Right lung (tissue), 10 donors: ENCODE data around the gene SFTPB. TPM values are rescaled to one million over a fixed set of nuclear protein-coding genes. Genes with fewer than 3 reads are reported as not detected.
"Not testable (repeated sequence)": the region's sequence is repeated elsewhere in the genome, so short reads cannot be mapped to it uniquely, and the experiment has no call there.

Source experiments
- DNase-seq, 2 donors: peaks; one replicate each; pipeline ENCODE4 v3.0.0-alpha.2; 2013
- long read RNA-seq, 8 donors: transcript quantifications; one replicate each; lab custom pipeline, GENCODE V29; 2026
- polyA plus RNA-seq, 5 donors: library from polyadenylated mRNA; unstranded; fragments of 120-200 nt; gene quantifications; one replicate each; pipeline versions ENCODE4 v1.2.1 to v1.2.3, GENCODE V29; 2013; ENCODE audit warnings: inconsistent platforms in 1 of 5, low replicate concordance in 1 of 5; ENCODE audit not compliant: insufficient read length in 5 of 5, insufficient read depth in 1 of 5

SFTPB gene
- 100 to 1,000 TPM; 199 to 677 (median 404) TPM for polyA plus RNA-seq
- long read RNA-seq, donor 1, transcript SFTPB-204 (4 exons, 481 nt): minor isoform, 44 of 821 reads
- long read RNA-seq, donor 1, transcript SFTPB-203 (11 exons, 1,743 nt): minor isoform, 6 of 821 reads
- long read RNA-seq, donor 1, transcript SFTPB-206 (3 exons, 532 nt): minor isoform, 6 of 821 reads
- long read RNA-seq, donor 1, transcript SFTPB-207 (11 exons, 3,554 nt): major isoform, 301 of 821 reads
- long read RNA-seq, donor 1, partial matches to known transcripts: 389 of 821 reads
- long read RNA-seq, donor 1, other reads (novel, unspliced or antisense): 75 of 821 reads
- long read RNA-seq, donor 2, transcript SFTPB-207 (11 exons, 3,554 nt): major isoform, 20 of 20 reads
- long read RNA-seq, donor 2, partial matches to known transcripts: 0 of 20 reads
- long read RNA-seq, donor 2, other reads (novel, unspliced or antisense): 0 of 20 reads
- long read RNA-seq, donor 3, transcript SFTPB-206 (3 exons, 532 nt): minor isoform, 7 of 323 reads
- long read RNA-seq, donor 3, transcript SFTPB-207 (11 exons, 3,554 nt): major isoform, 88 of 323 reads
- long read RNA-seq, donor 3, transcript SFTPB-204 (4 exons, 481 nt): minor isoform, 24 of 323 reads
- long read RNA-seq, donor 3, transcript SFTPB-203 (11 exons, 1,743 nt): minor isoform, 6 of 323 reads
- long read RNA-seq, donor 3, partial matches to known transcripts: 176 of 323 reads
- long read RNA-seq, donor 3, other reads (novel, unspliced or antisense): 22 of 323 reads
- long read RNA-seq, donor 4, transcript SFTPB-207 (11 exons, 3,554 nt): major isoform, 45 of 137 reads
- long read RNA-seq, donor 4, transcript SFTPB-206 (3 exons, 532 nt): minor isoform, 5 of 137 reads
- long read RNA-seq, donor 4, transcript SFTPB-204 (4 exons, 481 nt): minor isoform, 16 of 137 reads
- long read RNA-seq, donor 4, partial matches to known transcripts: 59 of 137 reads
- long read RNA-seq, donor 4, other reads (novel, unspliced or antisense): 9 of 137 reads
- long read RNA-seq, donor 5, transcript SFTPB-207 (11 exons, 3,554 nt): major isoform, 41 of 131 reads
- long read RNA-seq, donor 5, transcript SFTPB-203 (11 exons, 1,743 nt): minor isoform, 6 of 131 reads
- long read RNA-seq, donor 5, transcript SFTPB-204 (4 exons, 481 nt): minor isoform, 10 of 131 reads
- long read RNA-seq, donor 5, partial matches to known transcripts: 69 of 131 reads
- long read RNA-seq, donor 5, other reads (novel, unspliced or antisense): 0 of 131 reads
- long read RNA-seq, donor 6, transcript SFTPB-207 (11 exons, 3,554 nt): major isoform, 144 of 421 reads
- long read RNA-seq, donor 6, transcript SFTPB-204 (4 exons, 481 nt): minor isoform, 13 of 421 reads
- long read RNA-seq, donor 6, transcript SFTPB-203 (11 exons, 1,743 nt): minor isoform, 12 of 421 reads
- long read RNA-seq, donor 6, transcript SFTPB-206 (3 exons, 532 nt): minor isoform, 6 of 421 reads
- long read RNA-seq, donor 6, partial matches to known transcripts: 239 of 421 reads
- long read RNA-seq, donor 6, other reads (novel, unspliced or antisense): 6 of 421 reads
- long read RNA-seq, donor 7, transcript SFTPB-203 (11 exons, 1,743 nt): minor isoform, 10 of 243 reads
- long read RNA-seq, donor 7, transcript SFTPB-204 (4 exons, 481 nt): minor isoform, 16 of 243 reads
- long read RNA-seq, donor 7, transcript SFTPB-207 (11 exons, 3,554 nt): major isoform, 87 of 243 reads
- long read RNA-seq, donor 7, partial matches to known transcripts: 101 of 243 reads
- long read RNA-seq, donor 7, other reads (novel, unspliced or antisense): 24 of 243 reads
- long read RNA-seq, donor 8, partial matches to known transcripts: 0 of 4 reads
- long read RNA-seq, donor 8, other reads (novel, unspliced or antisense): 0 of 4 reads

DNA sequence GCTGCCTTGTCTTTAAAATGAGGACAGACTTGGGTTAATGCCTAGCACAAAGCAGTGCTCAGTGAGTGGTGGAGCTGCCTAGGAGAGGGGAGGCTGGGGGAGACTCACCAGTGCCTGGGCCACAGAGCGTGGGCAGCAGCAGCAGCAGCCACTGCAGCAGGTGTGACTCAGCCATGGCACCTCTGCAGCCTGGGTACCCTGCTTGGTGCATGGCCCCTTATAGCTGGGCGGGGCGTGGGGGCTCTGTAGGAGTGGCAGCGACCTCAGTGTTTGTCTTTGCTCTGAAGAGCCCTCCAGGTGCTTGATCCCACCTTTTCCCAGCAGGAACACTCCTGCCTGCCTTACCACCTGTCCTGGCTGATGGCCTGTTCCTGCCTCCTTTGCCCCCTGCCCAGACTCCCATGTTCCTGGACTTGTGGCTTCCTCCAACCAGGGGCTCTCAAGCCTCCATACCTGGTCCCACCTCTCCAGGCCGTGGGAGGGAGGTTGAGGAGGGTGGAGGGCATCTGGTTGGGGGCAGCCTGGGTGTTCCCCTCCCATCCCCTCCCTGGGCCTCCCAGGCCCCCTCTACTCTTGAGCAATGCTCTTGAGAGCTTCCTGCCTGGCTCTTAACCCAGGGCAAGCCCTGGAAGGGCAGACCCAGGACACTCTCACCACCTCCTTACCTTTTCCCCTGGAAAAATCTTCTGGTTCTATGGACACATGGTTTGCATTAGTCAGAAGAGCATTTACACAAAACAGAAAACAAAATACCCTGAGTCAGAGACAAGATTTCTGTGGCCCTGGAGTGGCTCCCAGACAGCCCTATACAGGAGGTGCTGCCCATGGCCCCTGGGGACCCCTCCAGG, at the start of gene SFTPB:
SFTPB (minus strand) TSS at position 191 of the 848 bp plus-strand sequence; CDS start at position 175, 16 bp downstream.
- DNase-seq: peak; percentile 40 to 49

DNA sequence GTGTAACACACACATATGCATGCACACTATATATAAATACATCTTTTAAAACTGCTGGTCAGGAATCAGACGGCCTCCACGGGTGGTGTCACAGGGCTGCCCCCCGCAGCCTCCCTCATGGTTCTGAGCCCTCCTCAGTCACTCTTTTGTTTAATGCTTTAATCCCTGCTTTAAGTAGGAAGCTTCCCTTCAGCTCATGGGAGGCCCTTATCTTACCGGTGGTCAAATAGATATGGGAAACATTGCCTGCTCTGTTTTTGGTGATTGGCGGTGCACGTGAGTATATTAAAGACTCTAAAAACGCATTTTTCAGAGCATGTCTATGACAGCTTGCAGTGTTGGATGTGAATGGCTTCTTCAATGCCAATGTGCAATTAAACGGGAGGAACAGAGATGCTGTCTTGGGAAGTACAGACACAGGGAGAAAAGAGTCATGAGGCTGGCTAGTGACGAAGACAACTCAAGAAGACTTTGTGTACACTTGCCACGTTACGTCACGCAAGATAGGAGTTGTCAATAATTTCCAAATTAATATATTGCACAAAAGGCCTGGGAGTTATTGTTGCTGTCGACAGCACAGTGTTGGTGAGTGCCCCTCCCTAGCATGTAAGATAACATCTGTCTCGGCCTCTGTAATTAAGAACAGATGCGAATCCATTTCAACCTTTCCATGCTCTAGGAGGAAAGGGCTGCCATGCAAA, 49.5 kb upstream of the SFTPB start:
- DNase-seq: no peak

GRCh38 chr2:85716346-85716914, 48.4 kb upstream of the SFTPB start:
- no peak for DNase-seq

DNA sequence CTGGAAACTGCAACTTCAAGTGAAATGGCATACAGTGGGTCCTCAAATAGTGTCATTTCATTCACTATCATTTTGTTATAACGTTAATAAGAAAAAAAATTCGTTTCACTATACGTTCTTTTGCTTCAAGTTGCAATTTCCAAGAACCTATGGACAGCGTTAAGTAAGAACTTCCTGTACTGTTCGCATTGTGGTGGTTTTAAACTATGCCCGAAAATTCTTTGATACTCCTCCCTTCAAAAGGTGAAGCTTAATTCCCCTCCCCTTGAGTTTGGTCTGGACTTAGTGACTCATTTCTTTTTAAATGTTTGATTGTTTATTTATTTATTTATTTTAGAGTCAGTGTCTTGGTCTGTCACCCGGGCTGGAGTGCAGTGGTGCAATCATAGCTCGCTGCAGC, 46.8 kb upstream of the SFTPB start:
- no peak for DNase-seq

DNA sequence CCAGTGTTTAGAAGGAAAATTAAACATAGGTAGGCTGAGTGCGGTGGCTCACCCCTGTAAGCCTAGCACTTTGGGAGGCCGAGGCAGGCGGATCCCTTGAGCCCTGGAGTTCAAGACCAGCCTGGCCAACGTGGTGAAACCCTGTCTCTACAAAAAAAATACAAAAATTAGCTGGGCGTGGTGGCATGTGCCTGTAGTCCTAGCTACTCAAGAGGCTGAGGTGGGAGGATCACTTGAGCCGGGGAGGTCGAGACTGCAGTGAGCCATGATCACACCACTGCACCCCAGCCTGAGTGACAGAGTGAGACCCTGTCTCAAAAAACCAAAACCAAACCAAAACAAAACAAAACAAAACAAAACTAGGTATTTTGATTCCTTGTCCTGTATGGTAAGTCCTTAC, 46.4 kb upstream of the SFTPB start:
- not testable (repeated sequence) for DNase-seq

GRCh38 chr2:85713836-85714235, 45.8 kb upstream of the SFTPB start:
- DNase-seq: peak; percentile 59 to 63

- DNase-seq: no peak
Measured at GRCh38 chr2:85712849-85713612, 45.0 kb upstream of the SFTPB start.

DNA sequence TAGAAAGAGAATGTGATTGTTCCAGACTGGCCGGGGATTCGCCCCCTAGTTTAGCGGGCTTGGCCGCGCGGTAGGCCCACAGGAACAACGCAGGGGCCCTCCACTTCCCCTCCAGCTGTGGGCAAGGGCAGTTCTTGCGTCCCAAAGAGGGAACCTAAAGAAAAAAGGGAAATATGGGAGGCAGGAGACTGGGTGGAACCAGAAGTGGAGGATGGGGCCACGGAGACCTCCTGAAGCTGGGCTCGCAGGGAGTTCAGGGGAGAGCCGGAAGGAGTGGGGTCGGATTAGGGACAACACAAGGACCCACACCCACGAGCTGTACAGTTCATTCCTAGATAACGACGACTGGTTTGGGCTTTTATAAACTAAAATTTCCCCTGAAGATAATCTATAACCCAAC, 44.3 kb upstream of the SFTPB start:
- DNase-seq: no peak

DNA sequence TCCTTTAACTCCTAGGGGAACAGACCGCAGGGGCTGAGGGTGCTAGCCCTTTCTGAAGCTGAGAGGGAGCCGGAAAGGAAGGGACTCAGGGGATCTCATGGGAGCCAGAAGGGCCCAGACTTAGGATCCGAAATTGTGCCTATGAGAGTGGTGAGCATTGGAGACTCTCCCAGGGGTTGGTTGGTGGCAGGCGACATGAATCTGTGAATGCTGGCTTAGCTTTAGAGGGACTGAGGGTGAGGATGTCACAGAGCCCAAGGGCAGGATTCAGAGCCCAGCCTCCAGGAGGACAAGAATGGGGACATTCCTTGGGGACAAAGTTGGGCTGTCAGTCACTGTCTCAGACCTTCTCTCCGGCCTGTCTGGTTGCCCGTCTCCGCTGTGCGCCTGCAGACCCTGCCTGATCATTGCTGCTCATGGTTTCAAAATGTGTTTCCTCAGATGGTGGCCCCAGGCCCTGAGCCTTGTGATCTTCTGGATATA, 43.6 kb upstream of the SFTPB start:
- no peak for DNase-seq

DNA sequence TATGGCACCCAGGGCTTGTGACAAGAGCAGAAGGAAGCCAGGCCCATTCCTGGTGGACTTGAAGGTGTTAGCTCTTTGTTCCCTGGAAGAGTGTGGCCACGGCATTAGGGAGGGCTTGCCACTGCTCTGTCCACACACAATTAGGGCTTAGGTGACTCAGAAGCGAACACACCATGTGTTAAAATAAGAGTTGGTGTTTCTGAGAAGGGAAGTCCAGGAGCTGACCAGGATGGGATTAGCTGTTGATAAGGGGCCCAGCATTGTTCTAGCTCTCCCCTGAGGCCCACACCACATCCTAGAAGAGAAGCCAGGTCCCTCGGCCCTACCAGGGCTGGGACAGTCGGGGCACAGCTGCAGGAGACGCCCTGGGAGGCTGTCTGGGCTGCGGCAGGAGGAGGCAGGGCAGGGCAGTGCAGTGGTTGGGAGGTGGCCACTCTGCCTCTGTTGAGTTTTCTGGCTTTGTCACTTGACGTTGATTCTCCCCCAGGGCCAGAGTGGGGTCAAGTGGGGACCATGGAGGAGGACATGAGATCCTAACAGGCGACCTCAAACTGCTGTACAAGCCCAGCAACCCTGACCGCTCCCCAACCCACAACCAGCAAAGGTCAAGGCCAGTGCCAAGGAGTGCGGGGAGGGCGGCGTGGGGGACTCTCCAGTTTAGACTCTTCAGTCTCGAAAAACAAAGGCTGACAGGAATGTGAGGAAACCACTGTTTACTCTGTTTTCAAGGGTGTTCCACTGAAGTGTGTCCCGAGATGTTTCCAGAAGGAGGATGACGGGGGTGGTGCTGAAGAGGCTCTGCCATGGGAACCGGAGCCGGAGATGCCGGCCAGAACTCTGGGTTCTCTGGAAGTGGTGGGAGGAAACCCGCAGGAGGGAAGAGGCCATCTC, 42.9 kb upstream of the SFTPB start:
- peak; percentile 60 to 67 for DNase-seq

DNA sequence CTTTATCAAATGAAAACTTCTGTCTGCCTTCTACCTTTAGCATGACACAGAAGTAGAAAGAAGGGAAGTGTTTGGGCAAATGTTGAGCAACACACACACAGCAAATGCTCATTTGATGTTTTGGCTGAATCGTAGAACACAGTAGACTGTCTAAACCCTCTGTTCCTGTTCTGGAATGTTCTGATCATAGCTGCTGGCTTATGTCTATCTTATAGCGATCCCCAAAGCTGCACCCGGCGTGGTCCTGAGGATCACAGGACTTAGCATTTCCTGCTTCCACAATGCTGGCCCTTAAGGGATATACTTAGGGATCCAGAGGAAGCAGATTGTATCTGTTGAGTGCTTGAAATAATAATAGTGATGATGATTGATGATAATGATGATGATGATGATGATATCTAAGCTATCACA, 41.4 kb upstream of the SFTPB start:
- DNase-seq: no peak

GRCh38 chr2:85708641-85709040, 40.6 kb upstream of the SFTPB start:
- no peak for DNase-seq

DNA sequence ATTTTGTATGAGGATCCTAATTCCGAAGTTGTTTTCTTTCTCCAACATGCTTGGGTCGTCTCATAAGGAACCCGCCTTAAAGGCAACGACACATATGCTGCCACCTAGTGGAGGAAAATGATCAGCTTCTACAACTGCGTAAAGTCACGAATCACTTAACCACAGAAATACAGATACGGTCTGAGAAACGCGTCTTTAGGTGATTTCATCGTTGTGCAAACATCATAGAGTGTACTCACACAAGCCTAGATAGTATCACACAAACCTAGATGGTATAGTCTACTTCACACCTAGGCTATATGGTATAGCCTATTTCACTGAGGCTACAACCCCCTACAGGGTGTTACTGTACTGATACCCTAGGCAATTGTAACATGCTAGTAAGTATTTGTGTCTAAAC, 39.3 kb upstream of the SFTPB start:
- DNase-seq: peak; percentile 68 to 76

DNA sequence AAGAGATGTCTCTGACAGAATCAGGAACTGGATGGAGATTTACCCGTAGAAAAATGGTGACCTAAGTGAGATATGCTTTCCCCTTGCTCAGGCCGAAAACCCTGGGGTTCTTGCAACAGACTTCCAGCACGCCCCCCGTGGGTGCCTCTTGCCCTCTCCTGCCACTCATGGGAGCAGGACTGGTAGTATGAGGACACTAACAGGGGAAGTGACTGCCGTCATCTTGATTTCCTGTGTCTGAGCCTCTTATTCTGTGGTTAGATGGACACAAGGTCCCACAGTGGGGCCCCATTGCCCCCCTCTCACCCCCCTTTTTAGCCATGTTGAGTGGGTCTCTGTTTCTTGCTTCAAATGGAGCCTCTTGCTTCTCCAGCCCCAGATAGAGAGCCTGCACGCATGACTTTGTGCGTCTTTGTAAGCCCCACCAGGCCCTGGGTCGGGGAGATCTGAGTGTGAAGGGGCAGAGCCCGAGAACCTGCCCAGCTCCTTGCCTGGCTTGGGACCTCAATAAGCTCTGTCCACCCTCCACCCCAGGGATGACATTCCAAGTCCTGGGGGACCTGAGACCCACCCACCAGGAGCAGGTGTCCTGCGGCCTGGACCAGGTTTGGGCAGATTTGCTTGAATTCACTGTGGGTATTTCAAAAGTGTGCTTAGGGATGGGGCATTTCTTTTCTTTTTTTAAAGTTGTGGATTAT, 38.7 kb upstream of the SFTPB start:
- DNase-seq: no peak

DNA sequence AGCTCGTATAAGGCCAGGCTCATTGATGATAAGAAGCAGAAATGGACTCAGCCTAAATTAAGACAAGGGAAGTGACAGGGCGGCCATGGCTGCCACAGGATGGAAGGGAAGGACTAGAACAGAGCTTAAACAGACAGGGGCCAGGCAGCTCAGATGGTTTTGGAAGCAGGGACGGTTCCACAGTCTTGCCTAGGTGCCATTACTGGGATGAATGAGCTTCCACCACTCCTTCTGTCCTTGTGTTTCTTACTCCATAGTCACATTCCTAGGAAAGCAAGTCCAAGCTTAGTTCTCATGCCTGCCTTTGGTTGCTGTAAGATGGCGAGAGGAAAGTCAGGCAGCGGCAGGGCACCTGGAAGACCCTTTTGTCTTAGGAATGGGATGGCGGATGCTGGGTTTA, 38.1 kb upstream of the SFTPB start:
- no peak for DNase-seq

GRCh38 chr2:85705680-85706039, 37.7 kb upstream of the SFTPB start:
- DNase-seq: peak; percentile 56 to 68
